SK-N-SH treated with all-trans-retinoic acid at 6 μM for 48 hours (cell line): ENCODE results near the gene RUNDC3A.

Experiments
- ARNTL ChIP-seq: fragments of 450-650 bp; formaldehyde crosslinking; IDR thresholded peaks from 2 replicates; pipeline ENCODE4 v1.5.0; 2020; ENCODE audit warnings: low read depth, mild to moderate bottlenecking, moderate library complexity, borderline replicate concordance
- BACH2 ChIP-seq: fragments of 250-450 bp; sonication (Bioruptor Pico); IDR thresholded peaks from 2 replicates; pipeline ENCODE4 v1.9.0; 2021; ENCODE audit warnings: mild to moderate bottlenecking, borderline replicate concordance
- CREB5 ChIP-seq: fragments of 250-450 bp; sonication (Bioruptor Pico); IDR thresholded peaks from 2 replicates; pipeline ENCODE4 v1.5.1; 2020; ENCODE audit warnings: low read depth, mild to moderate bottlenecking, moderate library complexity
- CSRNP3 ChIP-seq: fragments of 250-450 bp; sonication (Bioruptor Pico); IDR thresholded peaks from 2 replicates; pipeline ENCODE4 v1.5.1; 2021; ENCODE audit warnings: mild to moderate bottlenecking, moderate library complexity
- ESRRG ChIP-seq: fragments of 250-450 bp; sonication (Bioruptor Pico); IDR thresholded peaks from 2 replicates; pipeline ENCODE4 v1.6.1; 2021; ENCODE audit warnings: mild to moderate bottlenecking
- ISL1 ChIP-seq: fragments of 250-450 bp; sonication (Bioruptor Pico); IDR thresholded peaks from 2 replicates; pipeline ENCODE4 v2.1.2; 2022; ENCODE audit warnings: mild to moderate bottlenecking, moderate library complexity
- PATZ1 ChIP-seq: fragments of 250-450 bp; sonication (Bioruptor Pico); IDR thresholded peaks from 2 replicates; pipeline ENCODE4 v1.8.0; 2020; ENCODE audit warnings: mild to moderate bottlenecking, moderate library complexity, borderline replicate concordance
- RARB ChIP-seq: fragments of 250-450 bp; sonication (Bioruptor Pico); IDR thresholded peaks from 2 replicates; pipeline ENCODE4 v1.8.0; 2021; ENCODE audit warnings: mild to moderate bottlenecking, moderate library complexity
- TCF4 ChIP-seq: fragments of 250-450 bp; sonication (Bioruptor Pico); IDR thresholded peaks from 2 replicates; pipeline ENCODE4 v1.8.0; 2021; ENCODE audit warnings: mild to moderate bottlenecking, moderate library complexity, borderline replicate concordance
- TOX ChIP-seq: fragments of 250-450 bp; sonication (Bioruptor Pico); IDR thresholded peaks from 2 replicates; pipeline ENCODE4 v1.8.0; 2021; ENCODE audit warnings: mild to moderate bottlenecking, moderate library complexity, borderline replicate concordance
- ZC3H10 ChIP-seq: fragments of 250-450 bp; sonication (Bioruptor Pico); IDR thresholded peaks from 2 replicates; pipeline ENCODE4 v1.5.1; 2021; ENCODE audit warnings: mild to moderate bottlenecking, moderate library complexity
- ZFP3 ChIP-seq: fragments of 250-450 bp; sonication (Bioruptor Pico); IDR thresholded peaks from 2 replicates; pipeline ENCODE4 v1.5.0; 2020; ENCODE audit warnings: mild to moderate bottlenecking, moderate library complexity
- ZNF565 ChIP-seq: fragments of 450-650 bp; formaldehyde crosslinking; conservative IDR thresholded peaks from 2 replicates; pipeline ENCODE4 v1.5.0; 2020; ENCODE audit warnings: low read depth, mild to moderate bottlenecking, moderate library complexity
- ZNF8 ChIP-seq: fragments of 450-650 bp; formaldehyde crosslinking; IDR thresholded peaks from 2 replicates; pipeline ENCODE4 v1.5.0; 2020; ENCODE audit warnings: mild to moderate bottlenecking, moderate library complexity

GRCh38 chr17:44272954-44273353 lies 35.4 kb upstream of the RUNDC3A start:
- TF ChIP-seq CSRNP3 (CRISPR knock-in tag) (no peak), PATZ1 (CRISPR knock-in tag) (no peak), ZFP3 (no peak), ZNF8 (no peak), ESRRG (CRISPR knock-in tag) (no peak), TOX (CRISPR knock-in tag) (no peak), TCF4 (CRISPR knock-in tag) (no peak), ZNF565 (no peak), RARB (no peak), ISL1 (no peak), ARNTL (CRISPR knock-in tag) (no peak), ZC3H10 (CRISPR knock-in tag) (no peak), BACH2 (CRISPR knock-in tag) (no peak), CREB5 (CRISPR knock-in tag) (no peak)
